Pons (tissue), 1 donor: Measurements from ENCODE around the gene CCDC184.
"Not testable (repeated sequence)": the region's sequence is repeated elsewhere in the genome, so short reads cannot be mapped to it uniquely, and the experiment has no call there.

Experiments
- DNase-seq: peaks from one replicate; pipeline ENCODE4 v3.0.0-alpha.2; 2016; ENCODE audit warnings: low spot score

CCDC184 gene

DNA sequence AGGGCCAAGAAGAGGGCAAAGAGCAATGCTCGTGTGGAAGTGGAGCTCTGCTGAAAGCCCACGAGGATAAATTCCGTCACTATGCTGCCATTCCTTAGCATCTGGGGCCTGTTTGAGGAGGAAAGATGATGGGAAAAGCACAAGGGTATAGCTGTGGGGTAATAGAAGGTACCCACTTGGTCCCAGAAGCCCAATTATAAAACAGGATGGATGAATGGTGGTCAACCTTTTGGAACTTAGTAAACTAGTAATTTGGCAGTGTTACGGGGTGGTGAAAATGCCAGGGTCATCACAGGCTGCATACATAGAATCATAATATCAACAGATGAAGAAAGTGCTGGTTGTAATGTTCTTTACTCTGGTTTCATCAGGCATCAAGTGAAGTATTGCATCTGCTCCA is 19.7 kb downstream of the CCDC184 start, which contains the start of gene OR10AD1:
TSS of gene OR10AD1 (minus strand) at position 101 of the 400 bp plus-strand sequence. CDS start at position 101, 0 bp downstream.
- DNase-seq, result no peak

- not testable (repeated sequence) for DNase-seq
Measured at GRCh38 chr12:48209495-48209894, 26.1 kb downstream of the CCDC184 start.

- peak; percentile 50 for DNase-seq
Measured at GRCh38 chr12:48216785-48217184, 33.3 kb downstream of the CCDC184 start.

DNA sequence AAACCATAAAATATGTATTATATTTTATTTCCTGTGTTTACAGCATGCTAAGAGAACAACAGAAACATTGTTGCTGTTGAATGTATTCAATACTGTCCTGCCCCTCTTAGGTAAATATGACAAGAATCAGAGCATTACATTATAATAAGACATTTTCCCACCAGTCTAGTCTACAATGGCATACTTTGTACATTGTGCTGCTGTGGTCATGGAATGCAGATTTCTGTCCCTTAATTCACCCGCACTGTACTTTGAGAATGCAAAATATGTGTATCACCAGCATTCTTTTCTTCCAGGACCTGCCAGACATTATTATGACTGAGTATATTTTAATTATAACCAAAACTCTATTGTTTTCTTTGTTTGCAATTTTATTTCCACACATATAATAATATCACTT is 36.2 kb downstream of the CCDC184 start:
- no peak for DNase-seq

DNA sequence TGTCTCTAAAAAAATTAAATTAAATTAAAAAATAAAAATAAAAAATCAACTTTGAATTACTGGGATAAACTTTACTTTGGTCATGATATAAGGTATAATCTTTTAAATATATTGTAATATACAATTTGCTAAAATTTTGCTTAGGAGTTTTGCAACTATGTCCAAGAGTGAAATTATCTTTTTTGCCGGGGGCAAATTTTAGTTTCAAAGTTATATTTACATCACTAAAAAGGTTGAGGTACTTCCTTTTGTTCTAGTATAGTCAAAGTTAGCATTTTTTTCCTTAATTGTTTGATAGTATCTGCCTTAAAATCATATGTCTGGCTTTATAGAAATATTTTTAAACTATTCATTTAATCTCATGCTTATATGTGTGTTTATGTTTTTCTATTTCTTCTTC is 37.3 kb downstream of the CCDC184 start:
- no peak for DNase-seq

GRCh38 chr12:48221645-48222044 is 38.2 kb downstream of the CCDC184 start:
- no peak for DNase-seq

DNA sequence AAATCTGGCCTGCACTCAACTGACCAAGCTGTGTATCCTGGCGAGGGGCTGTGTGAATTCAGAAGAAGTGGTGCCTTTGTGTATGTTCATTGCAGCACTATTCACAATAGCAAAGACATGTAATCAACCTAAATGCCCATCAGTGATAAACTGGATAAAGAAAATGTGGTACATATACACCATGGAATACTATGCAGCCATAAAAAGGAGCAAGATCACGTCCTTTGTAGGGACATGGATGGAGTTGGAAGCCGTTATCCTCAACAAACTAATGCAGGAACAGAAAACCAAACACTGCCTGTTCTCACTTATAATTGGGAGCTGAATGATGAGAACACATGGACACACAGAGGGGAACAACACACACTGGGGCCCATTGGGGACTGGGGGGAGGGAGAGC is 41.1 kb downstream of the CCDC184 start:
- not testable (repeated sequence) for DNase-seq

GRCh38 chr12:48231169-48231958 is 47.9 kb downstream of the CCDC184 start:
- DNase-seq, result not testable (repeated sequence)
